Mammary epithelial cell (primary cell): ENCODE results near the gene IL20.

Experiments
- EZH2 ChIP-seq: IDR thresholded peaks from 2 replicates; pipeline ENCODE4 v1.6.1; 2012; ENCODE audit warnings: low read length, inconsistent platforms, borderline replicate concordance
- TF ChIP-seq, protein P1 (sequence below), 2 donors: IDR thresholded peaks in 1 of 2; conservative IDR thresholded peaks in 1 of 2; 2 replicates each; pipeline ENCODE4 v1.5.1; 2011 to 2012; ENCODE audit warnings: inconsistent platforms in 2 of 2, low read length in 2 of 2, mild to moderate bottlenecking in 2 of 2, control low read depth in 1 of 2, low read depth in 1 of 2; ENCODE audit not compliant: insufficient read depth in 1 of 2; ENCODE audit errors: extremely low read depth in 1 of 2

- no peak for TF ChIP-seq EZH2
- TF ChIP-seq, protein P1, sequence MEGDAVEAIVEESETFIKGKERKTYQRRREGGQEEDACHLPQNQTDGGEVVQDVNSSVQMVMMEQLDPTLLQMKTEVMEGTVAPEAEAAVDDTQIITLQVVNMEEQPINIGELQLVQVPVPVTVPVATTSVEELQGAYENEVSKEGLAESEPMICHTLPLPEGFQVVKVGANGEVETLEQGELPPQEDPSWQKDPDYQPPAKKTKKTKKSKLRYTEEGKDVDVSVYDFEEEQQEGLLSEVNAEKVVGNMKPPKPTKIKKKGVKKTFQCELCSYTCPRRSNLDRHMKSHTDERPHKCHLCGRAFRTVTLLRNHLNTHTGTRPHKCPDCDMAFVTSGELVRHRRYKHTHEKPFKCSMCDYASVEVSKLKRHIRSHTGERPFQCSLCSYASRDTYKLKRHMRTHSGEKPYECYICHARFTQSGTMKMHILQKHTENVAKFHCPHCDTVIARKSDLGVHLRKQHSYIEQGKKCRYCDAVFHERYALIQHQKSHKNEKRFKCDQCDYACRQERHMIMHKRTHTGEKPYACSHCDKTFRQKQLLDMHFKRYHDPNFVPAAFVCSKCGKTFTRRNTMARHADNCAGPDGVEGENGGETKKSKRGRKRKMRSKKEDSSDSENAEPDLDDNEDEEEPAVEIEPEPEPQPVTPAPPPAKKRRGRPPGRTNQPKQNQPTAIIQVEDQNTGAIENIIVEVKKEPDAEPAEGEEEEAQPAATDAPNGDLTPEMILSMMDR (conservative IDR thresholded peaks at IDR 0.05 in 1 of 2, IDR thresholded peaks at IDR 0.05 in 1 of 2; ENCODE audit: extremely low read depth in 1 of 2, insufficient read depth in 1 of 2, low read depth in 1 of 2, low read length in 2 of 2), result no peak
Observed at GRCh38 chr1:206851341-206852010, 13.9 kb upstream of the IL20 start.
